ENCODE measurements around the gene TREM1.

TREM1 gene

GRCh38 chr6:41286544-41287346 lies at the start of gene TREM1:
Gene TREM1, minus strand, starts transcription at chr6:41286682. Its CDS starts 27 bp downstream, at chr6:41286655.
- in situ Hi-C loops (cut with MboI; ENCODE audit: low sequenced_read_pairs), result no loop called here

- in situ Hi-C loops (cut with MboI; ENCODE audit: low sequenced_read_pairs), result no loop called here
Measured at GRCh38 chr6:41335943-41336342, 49.5 kb upstream of the TREM1 start.

GRCh38 chr6:41335296-41335695 lies 48.8 kb upstream of the TREM1 start, which contains the start of gene NCR2:
Gene NCR2, plus strand, starts transcription at chr6:41335608. Its CDS starts 269 bp downstream, at chr6:41335877.
- in situ Hi-C loops (cut with MboI; ENCODE audit: low sequenced_read_pairs), result no loop called here

- in situ Hi-C loops (cut with MboI; ENCODE audit: low sequenced_read_pairs), result no loop called here
Measured at GRCh38 chr6:41334482-41335040, 48.1 kb upstream of the TREM1 start.

GRCh38 chr6:41332842-41333736 lies 46.6 kb upstream of the TREM1 start:
- in situ Hi-C loops (cut with MboI; ENCODE audit: low sequenced_read_pairs), result no loop called here

GRCh38 chr6:41332241-41332640 lies 45.8 kb upstream of the TREM1 start:
- in situ Hi-C loops (cut with MboI; ENCODE audit: low sequenced_read_pairs), result no loop called here

GRCh38 chr6:41331401-41332150 lies 45.1 kb upstream of the TREM1 start:
- in situ Hi-C loops (cut with MboI; ENCODE audit: low sequenced_read_pairs), result no loop called here

- in situ Hi-C loops (cut with MboI; ENCODE audit: low sequenced_read_pairs), result no loop called here
Measured at GRCh38 chr6:41327177-41327576, 40.7 kb upstream of the TREM1 start.

- in situ Hi-C loops (cut with MboI; ENCODE audit: low sequenced_read_pairs), result no loop called here
Measured at GRCh38 chr6:41326092-41326491, 39.6 kb upstream of the TREM1 start.

GRCh38 chr6:41325446-41326066 lies 39.1 kb upstream of the TREM1 start:
- in situ Hi-C loops (cut with MboI; ENCODE audit: low sequenced_read_pairs), result no loop called here

GRCh38 chr6:41321183-41321582 lies 34.7 kb upstream of the TREM1 start:
- in situ Hi-C loops (cut with MboI; ENCODE audit: low sequenced_read_pairs), result no loop called here

- in situ Hi-C loops (cut with MboI; ENCODE audit: low sequenced_read_pairs), result loop anchor here (10.0 kb wide), 2 partner anchors 94 to 224 kb away; partner anchors contain the start of gene TREML4
Measured at GRCh38 chr6:41318654-41319565, 32.4 kb upstream of the TREM1 start.

GRCh38 chr6:41318261-41318653 lies 31.8 kb upstream of the TREM1 start:
- in situ Hi-C loops (cut with MboI; ENCODE audit: low sequenced_read_pairs), result loop anchor here (10.0 kb wide), 2 partner anchors 93 to 223 kb away; partner anchors contain the start of gene TREML4

GRCh38 chr6:41315943-41316620 lies 29.6 kb upstream of the TREM1 start:
- in situ Hi-C loops (cut with MboI; ENCODE audit: low sequenced_read_pairs), result loop anchor here (10.0 kb wide), 2 partner anchors 91 to 221 kb away; partner anchors contain the start of gene TREML4

- in situ Hi-C loops (cut with MboI; ENCODE audit: low sequenced_read_pairs), result loop anchor here (10.0 kb wide), 2 partner anchors 90 to 220 kb away; partner anchors contain the start of gene TREML4
Measured at GRCh38 chr6:41315203-41315602, 28.7 kb upstream of the TREM1 start.

GRCh38 chr6:41306187-41306854 lies 19.8 kb upstream of the TREM1 start:
- in situ Hi-C loops (cut with MboI; ENCODE audit: low sequenced_read_pairs), result no loop called here

GRCh38 chr6:41302638-41303037 lies 16.2 kb upstream of the TREM1 start:
- in situ Hi-C loops (cut with MboI; ENCODE audit: low sequenced_read_pairs), result no loop called here
